GM12872 (cell line): Measurements from ENCODE around the gene SHOX.

Source experiments
- CTCF ChIP-seq: IDR thresholded peaks from 3 replicates; pipeline ENCODE4 v1.5.1; 2011; ENCODE audit warnings: low read depth, mild to moderate bottlenecking, low read length, moderate library complexity; ENCODE audit not compliant: insufficient read depth

The SHOX gene

DNA sequence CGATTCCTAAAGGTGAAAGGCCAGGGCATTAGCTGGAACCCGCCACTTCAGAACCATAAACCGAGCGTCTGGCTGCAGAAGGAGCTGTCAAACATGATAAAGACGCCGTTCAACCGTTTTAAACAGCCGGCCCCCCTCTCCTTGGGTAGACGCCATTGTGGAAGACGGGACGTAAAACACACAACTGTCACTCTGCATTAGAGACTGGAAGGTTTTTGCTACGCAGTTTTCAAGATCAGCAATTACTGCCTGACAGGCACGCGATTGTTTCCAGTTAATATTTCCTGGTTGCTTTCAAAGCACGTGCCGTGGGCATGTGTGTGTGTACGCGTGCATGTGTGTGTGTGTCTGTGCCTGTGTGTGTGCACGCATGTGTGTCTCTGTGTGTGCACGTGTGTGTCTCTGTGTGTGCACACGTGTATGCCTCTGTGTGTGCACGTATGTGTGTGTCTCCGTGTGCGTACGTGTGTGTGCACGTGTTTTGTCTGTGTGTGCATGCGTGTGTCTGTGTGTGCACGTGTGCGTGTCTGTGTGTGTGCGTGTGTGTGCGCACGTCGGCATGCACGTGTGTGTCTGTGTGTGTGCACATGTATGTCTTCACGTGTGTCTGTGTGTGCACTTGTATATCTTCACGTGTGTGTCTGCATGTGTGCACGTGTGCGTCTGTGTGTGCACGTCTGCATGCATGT lies 48.8 kb downstream of the SHOX start:
- TF ChIP-seq CTCF = no peak

- TF ChIP-seq CTCF = no peak
Measured at GRCh38 chrX:680062-680461, 49.5 kb downstream of the SHOX start.

DNA sequence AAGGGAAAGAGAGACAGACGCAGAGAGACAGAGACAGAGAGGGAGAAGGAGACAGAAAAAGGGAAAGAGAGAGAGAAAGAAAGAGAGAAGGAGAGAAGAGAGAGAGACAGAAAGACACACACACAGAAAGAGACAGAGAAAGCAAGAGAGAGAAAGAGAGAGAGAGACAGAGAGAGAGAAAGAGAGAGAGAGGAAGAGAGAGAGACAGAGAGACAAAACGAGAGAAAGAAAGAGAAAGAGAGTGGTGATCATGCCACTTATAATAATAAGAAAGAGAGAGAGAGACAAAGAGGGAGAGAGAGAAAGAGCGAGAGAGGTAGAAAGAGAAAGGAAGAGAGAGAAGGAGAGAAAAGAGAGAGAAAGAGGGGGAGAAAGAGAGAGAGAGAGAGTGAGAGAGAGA lies 51.4 kb downstream of the SHOX start:
- TF ChIP-seq CTCF = no peak

- no peak for TF ChIP-seq CTCF
Measured at GRCh38 chrX:682892-683291, 52.3 kb downstream of the SHOX start.

- TF ChIP-seq CTCF = no peak
Measured at GRCh38 chrX:683576-683975, 53.0 kb downstream of the SHOX start.

DNA sequence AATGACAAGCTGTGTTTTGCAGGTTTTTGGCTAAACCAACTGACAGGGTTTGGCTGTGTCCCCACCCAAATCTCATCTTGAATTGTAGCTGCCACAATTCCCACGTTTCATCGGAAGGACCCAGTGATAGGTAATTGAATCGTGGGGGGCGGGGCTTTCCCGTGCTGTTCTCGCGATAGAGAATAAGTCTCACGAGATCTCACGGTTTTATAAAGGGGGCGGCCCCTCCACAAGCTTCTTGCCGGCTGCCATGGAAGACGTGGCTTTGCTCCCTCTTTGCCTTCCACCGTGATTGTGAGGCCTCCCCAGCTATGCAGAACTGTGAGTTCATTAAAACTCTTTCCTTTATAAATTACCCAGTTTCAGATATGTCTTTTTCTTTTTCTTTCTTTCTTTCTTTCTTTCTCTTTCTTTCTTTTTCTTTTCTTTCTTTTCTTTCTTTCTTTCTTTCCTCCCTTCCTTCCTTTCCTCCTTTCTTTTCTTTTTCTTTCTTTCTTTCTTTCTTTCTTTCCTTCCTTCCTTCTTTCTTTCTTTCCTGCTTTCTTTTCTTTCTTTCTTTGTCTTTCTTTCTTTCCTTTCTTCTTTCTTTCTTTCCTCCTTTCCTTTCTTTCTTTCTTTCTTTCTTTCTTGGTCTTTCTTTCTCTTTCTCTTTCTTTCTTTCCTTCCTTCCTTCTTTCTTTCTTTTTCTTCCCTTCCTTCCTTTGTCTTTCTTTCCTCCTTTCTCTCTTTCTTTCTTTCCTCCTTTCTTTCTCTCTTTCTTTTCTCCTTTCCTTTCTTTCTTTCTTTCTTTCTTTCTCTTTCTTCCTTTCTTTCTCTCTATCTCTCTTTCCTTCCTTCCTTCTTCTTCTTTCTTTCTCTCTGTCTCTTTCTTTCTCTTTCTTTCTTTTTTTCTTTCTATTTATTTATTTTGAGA lies 54.8 kb downstream of the SHOX start:
- no peak for TF ChIP-seq CTCF

DNA sequence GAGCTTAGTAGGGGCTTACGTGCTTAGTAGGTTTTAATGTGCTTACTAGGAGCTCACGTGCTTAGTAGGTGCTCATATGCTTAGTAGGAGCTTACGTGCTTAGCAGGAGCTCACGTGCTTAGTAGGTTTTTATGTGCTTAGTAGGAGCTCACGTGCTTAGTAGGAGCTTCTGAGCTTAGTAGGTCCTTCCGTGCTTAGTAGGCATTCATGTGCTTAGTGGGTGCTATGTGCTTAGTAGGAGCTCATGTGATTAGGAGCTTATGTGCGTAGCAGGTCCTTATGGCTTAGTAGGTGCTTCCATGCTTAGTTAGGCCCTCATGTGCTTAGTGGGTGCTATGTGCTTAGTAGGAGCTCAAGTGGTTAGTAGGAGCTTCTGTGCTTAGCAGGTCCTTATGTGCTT lies 59.4 kb downstream of the SHOX start:
- no peak for TF ChIP-seq CTCF
